Measurements from ENCODE around the gene ORC1.

Gene ORC1

GRCh38 chr1:52420713-52421112, 16.5 kb upstream of the ORC1 start:
- H3K4me3 ChIP-seq (ENCODE audit: low read depth, low read length) = no peak overlapping the region
- no peak for DNase-seq (ENCODE audit: low read depth)
- no peak for TF ChIP-seq CTCF (IDR thresholded peaks at IDR 0.05; ENCODE audit: control insufficient read depth, extremely low read depth, insufficient read depth)

- no peak for TF ChIP-seq CTCF (IDR thresholded peaks at IDR 0.05; ENCODE audit: control insufficient read depth, extremely low read depth, insufficient read depth)
- no peak for DNase-seq (ENCODE audit: low read depth)
- H3K4me3 ChIP-seq (ENCODE audit: low read depth, low read length) = no peak overlapping the region
These were observed 12.6 kb upstream of the ORC1 start for GRCh38 chr1:52416811-52417210.

- DNase-seq (ENCODE audit: low read depth) = no peak
- TF ChIP-seq CTCF (IDR thresholded peaks at IDR 0.05; ENCODE audit: control insufficient read depth, extremely low read depth, insufficient read depth) = no peak
- H3K4me3 ChIP-seq (ENCODE audit: low read depth, low read length) = no peak overlapping the region
These were observed 10.7 kb upstream of the ORC1 start for GRCh38 chr1:52414942-52415341.

DNA sequence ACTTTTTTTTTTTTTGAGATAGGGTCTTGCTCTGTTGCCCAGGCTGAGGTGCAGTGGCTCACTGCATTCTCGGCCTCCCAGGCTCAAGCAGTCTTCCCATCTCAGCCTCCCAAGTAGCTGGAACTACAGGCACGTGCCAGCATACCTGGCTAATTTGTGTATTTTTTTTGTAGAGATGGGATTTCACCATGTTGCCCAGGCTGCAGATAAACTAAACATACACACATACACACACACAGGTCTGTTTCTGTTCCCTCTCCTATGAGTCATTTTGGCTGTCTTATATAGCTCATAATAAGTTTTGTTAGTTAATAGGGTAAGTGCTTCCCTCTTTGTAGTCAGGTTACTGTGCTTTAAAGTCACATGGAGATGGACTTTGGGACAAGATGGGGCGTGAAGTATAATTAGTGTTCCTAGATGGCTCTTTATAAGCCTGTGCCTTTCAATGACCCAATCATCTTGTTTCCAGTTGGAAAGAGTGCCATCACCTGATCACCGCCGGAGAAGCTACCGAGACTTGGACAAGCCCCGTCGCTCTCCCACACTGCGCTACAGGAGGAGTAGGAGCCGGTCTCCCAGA, 9.3 kb upstream of the ORC1 start:
- DNase-seq (ENCODE audit: low read depth) = no peak
- H3K4me3 ChIP-seq (ENCODE audit: low read depth, low read length) = no peak overlapping the region
- no peak for TF ChIP-seq CTCF (IDR thresholded peaks at IDR 0.05; ENCODE audit: control insufficient read depth, extremely low read depth, insufficient read depth)

DNA sequence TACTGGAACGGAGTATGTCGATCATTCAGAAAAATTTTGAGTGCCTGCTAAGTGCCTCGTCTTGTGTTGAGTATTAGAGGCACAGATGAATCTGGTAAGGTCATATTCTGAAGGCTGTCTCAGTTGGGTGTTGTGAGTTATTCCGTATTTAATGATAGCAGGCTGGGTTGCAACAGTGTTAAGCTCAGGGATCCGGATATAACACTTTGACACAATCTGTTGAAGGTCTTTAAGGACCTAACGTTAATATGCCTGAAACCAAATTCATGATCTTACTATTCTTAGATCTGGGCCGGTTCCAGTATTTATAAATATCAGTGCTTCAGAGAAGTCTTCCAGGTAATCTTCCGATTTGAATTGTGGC, 734 bp upstream of the ORC1 start:
- H3K4me3 ChIP-seq (ENCODE audit: low read depth, low read length) = peak overlapping the region; percentile 82
- DNase-seq (ENCODE audit: low read depth) = no peak
- TF ChIP-seq CTCF (IDR thresholded peaks at IDR 0.05; ENCODE audit: control insufficient read depth, extremely low read depth, insufficient read depth) = no peak

DNA sequence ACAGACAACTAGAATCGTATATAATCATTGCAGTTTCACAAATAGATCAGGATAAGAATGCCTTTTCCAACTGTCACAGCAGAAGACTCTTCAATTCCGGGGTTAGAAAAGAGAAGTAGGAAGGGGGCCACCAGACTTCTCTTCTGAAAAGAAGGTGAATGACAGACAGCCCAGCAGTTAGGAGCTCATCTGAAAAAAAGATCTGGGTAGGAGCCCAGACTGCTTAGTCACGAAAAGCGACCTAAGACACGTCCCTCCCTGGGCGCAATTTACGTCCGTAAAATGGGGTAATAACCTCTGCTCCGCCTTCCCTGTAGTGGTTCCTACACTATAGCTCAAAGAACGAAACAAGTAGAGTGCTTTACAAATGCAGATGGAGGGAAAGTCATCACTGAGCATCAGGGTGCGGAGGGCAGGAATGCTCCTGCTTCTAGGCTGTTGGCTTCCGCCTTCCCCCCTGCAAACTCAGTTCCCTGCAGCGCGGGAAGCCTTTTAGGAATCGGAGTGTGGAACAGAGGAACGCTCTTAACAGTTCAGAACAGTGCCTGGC, 582 bp downstream of the ORC1 start:
- no peak for TF ChIP-seq CTCF (IDR thresholded peaks at IDR 0.05; ENCODE audit: control insufficient read depth, extremely low read depth, insufficient read depth)
- peak overlapping the region; percentile 82 for H3K4me3 ChIP-seq (ENCODE audit: low read depth, low read length)
- peak; percentile 37 for DNase-seq (ENCODE audit: low read depth)

- no peak for DNase-seq (ENCODE audit: low read depth)
- TF ChIP-seq CTCF (IDR thresholded peaks at IDR 0.05; ENCODE audit: control insufficient read depth, extremely low read depth, insufficient read depth) = no peak
- peak overlapping the region; percentile 82 for H3K4me3 ChIP-seq (ENCODE audit: low read depth, low read length)
These were observed 1.4 kb downstream of the ORC1 start for GRCh38 chr1:52402860-52403240.
